ENCODE data around the gene CDK5RAP1. TPM values are rescaled to one million over a fixed set of nuclear protein-coding genes. Genes with fewer than 3 reads are reported as not detected.
A peak's percentile ranks its signal among the peaks of the same experiment; 100 is the strongest.

The CDK5RAP1 gene
- total and polyA plus RNA-seq, 2 of the 8 experiments (the other 6 are each of a cell fraction or from before 2014, with no cell fraction given) = 37.8 to 46.6 TPM

DNA sequence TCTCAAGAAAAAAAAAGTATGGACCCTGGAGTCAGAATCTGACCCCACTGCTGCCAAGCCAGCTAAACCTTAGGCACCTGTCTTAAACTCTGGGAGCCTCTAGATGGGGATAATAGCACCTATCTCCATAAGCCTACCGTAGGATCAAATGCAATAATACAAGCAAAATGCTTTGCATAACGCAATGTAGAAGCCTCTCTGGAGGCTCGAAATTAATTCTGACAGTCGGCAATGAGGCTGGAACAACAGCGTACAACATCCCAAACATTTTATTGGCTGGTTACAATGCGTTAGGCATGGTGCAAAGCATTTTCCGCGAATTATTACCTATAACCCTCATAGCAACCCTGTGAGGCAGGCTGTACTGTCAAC, 521 bp downstream of the CDK5RAP1 start (continued):
- TF ChIP-seq, protein P1, sequence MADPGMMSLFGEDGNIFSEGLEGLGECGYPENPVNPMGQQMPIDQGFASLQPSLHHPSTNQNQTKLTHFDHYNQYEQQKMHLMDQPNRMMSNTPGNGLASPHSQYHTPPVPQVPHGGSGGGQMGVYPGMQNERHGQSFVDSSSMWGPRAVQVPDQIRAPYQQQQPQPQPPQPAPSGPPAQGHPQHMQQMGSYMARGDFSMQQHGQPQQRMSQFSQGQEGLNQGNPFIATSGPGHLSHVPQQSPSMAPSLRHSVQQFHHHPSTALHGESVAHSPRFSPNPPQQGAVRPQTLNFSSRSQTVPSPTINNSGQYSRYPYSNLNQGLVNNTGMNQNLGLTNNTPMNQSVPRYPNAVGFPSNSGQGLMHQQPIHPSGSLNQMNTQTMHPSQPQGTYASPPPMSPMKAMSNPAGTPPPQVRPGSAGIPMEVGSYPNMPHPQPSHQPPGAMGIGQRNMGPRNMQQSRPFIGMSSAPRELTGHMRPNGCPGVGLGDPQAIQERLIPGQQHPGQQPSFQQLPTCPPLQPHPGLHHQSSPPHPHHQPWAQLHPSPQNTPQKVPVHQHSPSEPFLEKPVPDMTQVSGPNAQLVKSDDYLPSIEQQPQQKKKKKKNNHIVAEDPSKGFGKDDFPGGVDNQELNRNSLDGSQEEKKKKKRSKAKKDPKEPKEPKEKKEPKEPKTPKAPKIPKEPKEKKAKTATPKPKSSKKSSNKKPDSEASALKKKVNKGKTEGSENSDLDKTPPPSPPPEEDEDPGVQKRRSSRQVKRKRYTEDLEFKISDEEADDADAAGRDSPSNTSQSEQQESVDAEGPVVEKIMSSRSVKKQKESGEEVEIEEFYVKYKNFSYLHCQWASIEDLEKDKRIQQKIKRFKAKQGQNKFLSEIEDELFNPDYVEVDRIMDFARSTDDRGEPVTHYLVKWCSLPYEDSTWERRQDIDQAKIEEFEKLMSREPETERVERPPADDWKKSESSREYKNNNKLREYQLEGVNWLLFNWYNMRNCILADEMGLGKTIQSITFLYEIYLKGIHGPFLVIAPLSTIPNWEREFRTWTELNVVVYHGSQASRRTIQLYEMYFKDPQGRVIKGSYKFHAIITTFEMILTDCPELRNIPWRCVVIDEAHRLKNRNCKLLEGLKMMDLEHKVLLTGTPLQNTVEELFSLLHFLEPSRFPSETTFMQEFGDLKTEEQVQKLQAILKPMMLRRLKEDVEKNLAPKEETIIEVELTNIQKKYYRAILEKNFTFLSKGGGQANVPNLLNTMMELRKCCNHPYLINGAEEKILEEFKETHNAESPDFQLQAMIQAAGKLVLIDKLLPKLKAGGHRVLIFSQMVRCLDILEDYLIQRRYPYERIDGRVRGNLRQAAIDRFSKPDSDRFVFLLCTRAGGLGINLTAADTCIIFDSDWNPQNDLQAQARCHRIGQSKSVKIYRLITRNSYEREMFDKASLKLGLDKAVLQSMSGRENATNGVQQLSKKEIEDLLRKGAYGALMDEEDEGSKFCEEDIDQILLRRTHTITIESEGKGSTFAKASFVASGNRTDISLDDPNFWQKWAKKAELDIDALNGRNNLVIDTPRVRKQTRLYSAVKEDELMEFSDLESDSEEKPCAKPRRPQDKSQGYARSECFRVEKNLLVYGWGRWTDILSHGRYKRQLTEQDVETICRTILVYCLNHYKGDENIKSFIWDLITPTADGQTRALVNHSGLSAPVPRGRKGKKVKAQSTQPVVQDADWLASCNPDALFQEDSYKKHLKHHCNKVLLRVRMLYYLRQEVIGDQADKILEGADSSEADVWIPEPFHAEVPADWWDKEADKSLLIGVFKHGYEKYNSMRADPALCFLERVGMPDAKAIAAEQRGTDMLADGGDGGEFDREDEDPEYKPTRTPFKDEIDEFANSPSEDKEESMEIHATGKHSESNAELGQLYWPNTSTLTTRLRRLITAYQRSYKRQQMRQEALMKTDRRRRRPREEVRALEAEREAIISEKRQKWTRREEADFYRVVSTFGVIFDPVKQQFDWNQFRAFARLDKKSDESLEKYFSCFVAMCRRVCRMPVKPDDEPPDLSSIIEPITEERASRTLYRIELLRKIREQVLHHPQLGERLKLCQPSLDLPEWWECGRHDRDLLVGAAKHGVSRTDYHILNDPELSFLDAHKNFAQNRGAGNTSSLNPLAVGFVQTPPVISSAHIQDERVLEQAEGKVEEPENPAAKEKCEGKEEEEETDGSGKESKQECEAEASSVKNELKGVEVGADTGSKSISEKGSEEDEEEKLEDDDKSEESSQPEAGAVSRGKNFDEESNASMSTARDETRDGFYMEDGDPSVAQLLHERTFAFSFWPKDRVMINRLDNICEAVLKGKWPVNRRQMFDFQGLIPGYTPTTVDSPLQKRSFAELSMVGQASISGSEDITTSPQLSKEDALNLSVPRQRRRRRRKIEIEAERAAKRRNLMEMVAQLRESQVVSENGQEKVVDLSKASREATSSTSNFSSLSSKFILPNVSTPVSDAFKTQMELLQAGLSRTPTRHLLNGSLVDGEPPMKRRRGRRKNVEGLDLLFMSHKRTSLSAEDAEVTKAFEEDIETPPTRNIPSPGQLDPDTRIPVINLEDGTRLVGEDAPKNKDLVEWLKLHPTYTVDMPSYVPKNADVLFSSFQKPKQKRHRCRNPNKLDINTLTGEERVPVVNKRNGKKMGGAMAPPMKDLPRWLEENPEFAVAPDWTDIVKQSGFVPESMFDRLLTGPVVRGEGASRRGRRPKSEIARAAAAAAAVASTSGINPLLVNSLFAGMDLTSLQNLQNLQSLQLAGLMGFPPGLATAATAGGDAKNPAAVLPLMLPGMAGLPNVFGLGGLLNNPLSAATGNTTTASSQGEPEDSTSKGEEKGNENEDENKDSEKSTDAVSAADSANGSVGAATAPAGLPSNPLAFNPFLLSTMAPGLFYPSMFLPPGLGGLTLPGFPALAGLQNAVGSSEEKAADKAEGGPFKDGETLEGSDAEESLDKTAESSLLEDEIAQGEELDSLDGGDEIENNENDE (IDR thresholded peaks at IDR 0.05; ENCODE audit: insufficient replicate concordance, low read length) = no peak
- TF ChIP-seq SIN3A (conservative IDR thresholded peaks at IDR 0.05 in 1 of 2, IDR thresholded peaks at IDR 0.05 in 1 of 2; ENCODE audit: low read depth in 1 of 2, low read length in 2 of 2) (0 out of 4 replicates have a peak, but pooled peaks of 1 of the 2 experiments have one; percentile 14), JUN (IDR thresholded peaks at IDR 0.05; ENCODE audit: low read depth, low read length) (no peak), SAP30 (IDR thresholded peaks at IDR 0.05; ENCODE audit: insufficient read depth, insufficient replicate concordance, low read length) (peak; percentile 47), RAD21 (IDR thresholded peaks at IDR 0.05 in 1 of 2, conservative IDR thresholded peaks at IDR 0.05 in 1 of 2; ENCODE audit: low read depth in 2 of 2, low read length in 2 of 2) (peak in 1 of 2 experiments; percentile 22; a peak in 2 of 4 replicates)
- TF ChIP-seq, protein P2, sequence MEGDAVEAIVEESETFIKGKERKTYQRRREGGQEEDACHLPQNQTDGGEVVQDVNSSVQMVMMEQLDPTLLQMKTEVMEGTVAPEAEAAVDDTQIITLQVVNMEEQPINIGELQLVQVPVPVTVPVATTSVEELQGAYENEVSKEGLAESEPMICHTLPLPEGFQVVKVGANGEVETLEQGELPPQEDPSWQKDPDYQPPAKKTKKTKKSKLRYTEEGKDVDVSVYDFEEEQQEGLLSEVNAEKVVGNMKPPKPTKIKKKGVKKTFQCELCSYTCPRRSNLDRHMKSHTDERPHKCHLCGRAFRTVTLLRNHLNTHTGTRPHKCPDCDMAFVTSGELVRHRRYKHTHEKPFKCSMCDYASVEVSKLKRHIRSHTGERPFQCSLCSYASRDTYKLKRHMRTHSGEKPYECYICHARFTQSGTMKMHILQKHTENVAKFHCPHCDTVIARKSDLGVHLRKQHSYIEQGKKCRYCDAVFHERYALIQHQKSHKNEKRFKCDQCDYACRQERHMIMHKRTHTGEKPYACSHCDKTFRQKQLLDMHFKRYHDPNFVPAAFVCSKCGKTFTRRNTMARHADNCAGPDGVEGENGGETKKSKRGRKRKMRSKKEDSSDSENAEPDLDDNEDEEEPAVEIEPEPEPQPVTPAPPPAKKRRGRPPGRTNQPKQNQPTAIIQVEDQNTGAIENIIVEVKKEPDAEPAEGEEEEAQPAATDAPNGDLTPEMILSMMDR (IDR thresholded peaks at IDR 0.05; ENCODE audit: control extremely low read depth in 1 of 3, insufficient read depth in 1 of 3, low read depth in 1 of 3, low read length in 3 of 3) = peak in 1 of 3 experiments; percentile 24; a peak in 1 of 4 replicates

Data from H1 (cell line).